HG03575 (cell line): Measurements from ENCODE around the gene USP31.

ENCODE experiments used
- ATAC-seq: cut with Tn5 transposase; IDR thresholded peaks from one replicate; pipeline ENCODE4 v1.9.1; 2021; ENCODE audit not compliant: unreplicated experiment, insufficient number of reproducible peaks, low FRiP score; ENCODE audit errors: extremely low read depth

USP31 gene

GRCh38 chr16:23072769-23073549 is 76.3 kb downstream of the USP31 start:
- ATAC-seq = no peak

- ATAC-seq = no peak
These were observed 77.1 kb downstream of the USP31 start for GRCh38 chr16:23072084-23072599.

DNA sequence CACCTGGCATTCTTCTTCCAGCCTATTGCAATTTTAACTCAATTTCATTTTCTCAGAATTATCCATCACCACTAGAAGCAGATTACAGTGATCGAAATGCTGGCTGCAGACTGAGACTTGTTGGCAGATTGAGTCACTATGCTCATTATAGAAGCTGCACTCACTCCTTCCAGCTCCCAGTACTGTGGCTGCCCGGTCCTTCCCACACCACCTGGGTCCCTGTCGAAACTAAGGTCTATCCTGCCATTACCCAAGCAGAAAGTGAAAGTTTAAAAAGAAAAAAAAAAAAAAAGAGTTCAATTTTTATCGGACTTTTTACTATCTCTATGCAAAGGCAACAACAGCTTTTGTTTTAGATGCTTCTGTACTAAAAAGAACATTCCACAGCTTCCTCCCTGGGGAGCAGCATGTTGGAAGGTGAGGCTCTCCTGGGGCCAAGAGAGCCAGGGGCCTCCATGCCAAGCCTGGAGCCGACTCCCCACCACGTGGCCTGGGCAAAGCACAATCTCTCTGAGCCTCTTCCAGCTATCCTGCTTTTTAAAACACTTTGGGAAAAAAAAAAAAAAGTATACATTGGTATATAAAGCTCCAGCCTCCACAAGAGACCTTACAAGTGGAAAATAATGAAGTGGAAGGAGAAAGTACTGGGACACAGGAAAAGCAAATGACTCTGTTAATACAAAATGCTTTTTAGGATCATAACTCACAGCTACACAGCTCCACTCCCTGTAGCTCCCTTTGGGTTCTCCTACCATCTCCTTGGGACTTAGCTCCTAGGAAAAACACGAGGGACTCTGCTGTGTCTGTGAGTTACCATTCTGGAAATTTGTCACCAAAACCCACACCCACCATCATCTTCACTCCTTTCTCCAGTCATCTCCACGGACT is 77.8 kb downstream of the USP31 start:
- ATAC-seq = no peak

GRCh38 chr16:23069844-23070243 is 79.4 kb downstream of the USP31 start:
- no peak for ATAC-seq

GRCh38 chr16:23068079-23068736 is 81.0 kb downstream of the USP31 start:
- ATAC-seq = no peak

DNA sequence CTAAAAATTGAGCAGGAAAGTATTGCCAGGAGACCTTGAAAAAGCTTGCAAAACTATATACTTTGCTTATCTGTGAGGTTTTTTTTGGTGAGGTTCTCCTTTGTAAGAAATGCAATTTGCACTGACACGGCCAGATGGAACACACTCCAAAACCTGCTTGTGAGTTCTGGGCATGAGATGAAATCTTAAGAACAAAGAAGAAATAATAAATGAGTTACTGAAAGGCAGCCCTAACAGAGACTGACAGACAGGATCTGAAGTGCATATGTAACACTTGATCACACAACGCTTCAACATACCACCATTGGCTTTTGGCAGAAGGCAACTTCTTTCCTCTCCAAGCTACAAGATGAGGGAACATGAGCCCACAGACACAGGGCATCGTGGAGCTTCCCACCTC is 82.6 kb downstream of the USP31 start:
- ATAC-seq = no peak

GRCh38 chr16:23064639-23065038 is 84.6 kb downstream of the USP31 start:
- ATAC-seq = no peak

DNA sequence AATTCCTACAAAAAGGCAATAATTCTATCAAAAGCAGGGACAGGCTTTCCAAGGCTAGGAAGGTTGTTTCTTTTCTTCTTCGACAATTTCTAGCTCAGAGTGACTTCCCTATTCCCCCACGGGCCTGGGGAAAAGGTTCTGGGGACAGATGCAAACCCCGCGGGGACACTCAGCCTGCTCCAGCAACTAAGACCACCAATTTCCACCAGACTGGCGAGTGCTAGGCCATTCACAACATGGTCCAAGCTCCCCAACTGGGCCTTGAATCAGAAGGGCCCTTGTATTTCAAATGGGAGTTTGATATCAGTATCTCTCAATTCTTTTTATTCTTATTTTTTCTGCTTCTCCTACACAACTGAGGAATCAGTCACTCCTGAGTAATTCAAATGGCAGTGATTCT is 86.7 kb downstream of the USP31 start:
- no peak for ATAC-seq

- no peak for ATAC-seq
These were observed 87.6 kb downstream of the USP31 start for GRCh38 chr16:23061669-23062068.

DNA sequence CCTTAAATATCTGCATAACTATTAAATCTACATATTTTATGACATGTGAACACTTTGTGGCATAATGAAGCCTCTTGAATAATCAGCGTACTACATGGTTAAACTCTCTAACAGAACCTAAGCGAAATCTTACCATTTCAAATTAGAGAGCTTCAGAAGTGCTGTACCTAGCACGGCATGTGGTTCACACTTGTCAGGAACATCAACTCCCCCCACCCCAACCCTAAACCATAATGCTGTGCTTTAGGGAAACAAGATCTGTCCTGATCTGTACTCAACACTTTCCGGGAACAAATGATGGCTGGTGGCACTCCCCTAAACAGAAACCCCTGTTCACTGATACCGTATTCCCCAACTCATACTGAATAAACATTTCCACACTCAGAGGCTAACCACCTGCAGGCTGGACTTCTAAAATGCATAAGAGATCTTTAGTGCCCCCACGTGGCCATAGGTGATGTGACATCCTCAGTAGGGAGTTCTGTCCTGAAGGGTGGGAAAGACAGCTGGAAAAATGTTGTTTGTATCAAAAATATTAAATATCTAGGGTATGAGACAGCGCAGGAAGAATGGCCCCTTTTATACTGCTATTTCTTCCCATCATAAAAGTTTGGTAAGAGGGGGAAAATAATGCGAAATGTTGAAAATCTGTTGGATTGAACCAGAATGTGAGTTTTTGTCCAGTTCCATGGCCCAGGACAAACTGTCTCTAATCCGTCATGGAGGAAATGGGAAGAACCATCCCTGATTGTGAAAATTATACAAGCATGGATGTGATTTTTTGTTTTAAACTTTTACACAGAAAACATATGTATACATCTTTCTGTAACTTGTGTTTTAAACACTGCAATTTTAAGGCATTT is 88.6 kb downstream of the USP31 start:
- ATAC-seq = no peak

DNA sequence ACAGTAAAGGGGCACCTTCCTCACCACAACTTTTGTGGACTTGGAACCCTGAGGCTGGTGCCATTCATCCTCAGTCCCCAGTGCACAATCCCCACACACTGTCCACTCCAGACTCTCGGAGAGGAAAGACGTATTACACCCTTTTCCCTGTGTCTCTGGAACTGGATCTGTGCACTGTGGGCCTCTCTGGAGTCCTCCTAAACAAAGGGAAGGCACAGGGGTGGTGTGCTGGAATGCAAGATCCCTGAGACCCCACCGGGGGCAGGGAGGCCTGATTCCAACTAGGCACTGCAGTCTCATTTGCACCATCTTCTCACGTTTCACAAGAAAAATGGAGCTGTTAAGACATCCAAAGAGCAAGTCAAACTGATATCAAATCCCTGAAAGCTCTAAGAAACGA is 89.8 kb downstream of the USP31 start:
- no peak for ATAC-seq

- no peak for ATAC-seq
These were observed 90.7 kb downstream of the USP31 start for GRCh38 chr16:23058576-23058975.

DNA sequence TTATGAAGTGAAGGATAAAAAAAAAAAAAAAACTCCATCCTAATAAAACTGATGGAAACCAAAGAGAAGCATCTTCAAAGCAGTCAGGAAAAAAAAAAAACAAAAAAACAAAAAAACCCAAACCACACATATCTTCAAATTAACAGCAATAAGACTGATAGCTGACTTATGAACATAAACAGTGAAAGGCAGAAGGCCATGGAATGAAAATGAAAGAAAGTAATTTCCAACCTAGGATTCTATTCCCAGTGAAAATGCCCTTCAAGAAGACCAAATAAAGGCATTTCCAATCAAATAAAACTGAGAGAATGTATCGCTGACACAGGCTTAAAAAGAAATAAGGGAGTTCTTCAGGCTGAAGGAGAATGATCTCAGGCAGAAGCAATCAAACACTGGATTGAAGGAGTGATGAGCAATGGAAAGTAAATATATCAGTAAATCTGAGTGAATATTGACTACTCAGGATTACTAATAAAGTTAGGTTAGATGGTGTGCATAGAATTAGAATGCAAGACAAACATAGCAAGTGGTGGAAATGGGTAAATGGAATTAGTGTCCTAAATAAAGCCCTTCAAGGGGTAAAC is 92.1 kb downstream of the USP31 start:
- no peak for ATAC-seq

- ATAC-seq = no peak
These were observed 93.8 kb downstream of the USP31 start for GRCh38 chr16:23055481-23055880.

GRCh38 chr16:23052908-23053580 is 96.2 kb downstream of the USP31 start:
- no peak for ATAC-seq

GRCh38 chr16:23052221-23052620 is 97.0 kb downstream of the USP31 start:
- no peak for ATAC-seq

DNA sequence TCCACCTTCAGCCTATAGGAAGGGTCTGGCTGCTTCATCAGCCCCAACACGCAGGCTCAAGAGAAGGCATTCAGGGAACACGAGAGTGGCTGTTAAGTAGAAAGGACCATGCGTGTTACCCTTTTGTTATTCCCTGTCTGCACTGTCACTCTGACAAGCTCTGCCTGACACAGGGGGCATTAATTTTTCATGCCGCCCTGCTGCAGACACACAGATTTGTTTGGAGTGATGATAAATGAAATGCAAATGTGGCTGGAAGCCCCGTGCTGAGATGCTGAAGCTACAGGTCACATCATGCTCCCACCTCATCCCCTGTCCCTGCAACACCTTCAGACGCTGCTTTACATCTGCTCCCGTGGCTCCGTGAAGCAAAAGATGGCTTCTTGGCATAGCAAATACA is 97.7 kb downstream of the USP31 start:
- no peak for ATAC-seq

DNA sequence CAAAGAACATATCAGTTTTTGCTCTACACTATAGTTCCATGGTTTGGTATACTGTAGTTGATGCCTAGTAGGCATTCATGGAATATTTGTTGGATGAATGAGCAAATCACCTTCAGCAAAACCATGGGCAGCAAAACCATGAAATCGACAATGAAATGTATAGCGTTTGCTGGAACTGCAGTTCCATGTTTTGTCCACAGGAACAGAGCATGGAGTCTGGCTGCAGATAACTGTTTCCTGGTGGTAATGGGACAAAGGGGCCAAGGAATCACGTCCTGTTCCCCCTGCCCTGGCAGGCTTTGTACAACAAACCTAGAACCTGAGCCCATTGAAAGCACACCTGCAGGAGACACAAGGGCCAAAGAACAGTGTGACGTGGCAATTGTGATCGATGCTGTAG is 101.1 kb downstream of the USP31 start:
- no peak for ATAC-seq
